ENCODE data around the gene GALNT18. TPM values are rescaled to one million over a fixed set of nuclear protein-coding genes. Genes with fewer than 3 reads are reported as not detected.

Gene GALNT18
- total RNA-seq, 2 donors from 2014 or later, result 29.4 to 105 TPM

DNA sequence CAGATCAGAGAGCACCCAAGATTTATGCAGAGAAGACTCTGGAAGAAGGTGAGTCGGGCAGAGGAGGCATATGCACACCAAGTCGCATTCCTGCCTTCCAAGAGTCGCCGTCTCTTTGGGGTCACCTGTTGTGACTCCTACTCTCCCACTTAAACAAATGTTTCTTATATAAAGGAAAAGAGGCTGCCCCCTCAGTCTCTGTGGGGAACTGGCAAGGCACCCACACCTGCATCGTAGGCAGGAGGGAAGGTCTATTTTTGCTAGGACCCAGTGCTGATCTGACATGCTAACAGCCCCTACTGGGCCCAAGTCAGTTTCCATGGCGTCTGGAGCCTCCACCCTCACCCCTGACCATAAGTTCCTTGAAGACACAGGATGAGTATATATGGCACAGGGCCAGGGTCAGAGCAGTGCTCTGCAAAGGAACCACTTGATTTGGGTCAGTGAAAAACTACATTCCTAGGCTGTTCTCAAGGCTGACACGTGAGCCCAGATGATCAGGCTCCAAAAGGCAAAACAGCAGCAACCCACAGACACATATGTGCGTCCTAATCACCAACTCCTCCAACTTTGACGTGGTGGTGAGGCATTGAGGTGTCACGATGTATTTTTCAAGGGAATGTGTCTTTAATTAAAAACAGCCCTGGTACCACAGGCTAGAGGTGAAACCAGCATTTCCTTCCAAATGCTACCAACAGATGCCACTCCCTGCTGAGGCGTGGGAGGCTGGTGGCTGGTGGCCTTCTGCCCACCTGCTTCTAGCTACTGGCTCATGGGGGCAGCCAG is 213.2 kb downstream of the GALNT18 start:
- Histone ChIP-seq H3K9me3 (no peaks in the 10 kb centered on the region), H3K4me3 (no peak overlapping the region), H3K27ac (no peak overlapping the region), H3K4me1 (replicated peaks) (peaks cover 5% of the 10 kb centered on the region), H3K36me3 (no peaks in the 10 kb centered on the region), H3K27me3 (replicated peaks; ENCODE audit: insufficient read depth) (no peaks in the 10 kb centered on the region)
- TF ChIP-seq POLR2A (IDR thresholded peaks at IDR 0.05) (no peak), POLR2AphosphoS5 (IDR thresholded peaks at IDR 0.05) (no peak)
- TF ChIP-seq, protein P1, sequence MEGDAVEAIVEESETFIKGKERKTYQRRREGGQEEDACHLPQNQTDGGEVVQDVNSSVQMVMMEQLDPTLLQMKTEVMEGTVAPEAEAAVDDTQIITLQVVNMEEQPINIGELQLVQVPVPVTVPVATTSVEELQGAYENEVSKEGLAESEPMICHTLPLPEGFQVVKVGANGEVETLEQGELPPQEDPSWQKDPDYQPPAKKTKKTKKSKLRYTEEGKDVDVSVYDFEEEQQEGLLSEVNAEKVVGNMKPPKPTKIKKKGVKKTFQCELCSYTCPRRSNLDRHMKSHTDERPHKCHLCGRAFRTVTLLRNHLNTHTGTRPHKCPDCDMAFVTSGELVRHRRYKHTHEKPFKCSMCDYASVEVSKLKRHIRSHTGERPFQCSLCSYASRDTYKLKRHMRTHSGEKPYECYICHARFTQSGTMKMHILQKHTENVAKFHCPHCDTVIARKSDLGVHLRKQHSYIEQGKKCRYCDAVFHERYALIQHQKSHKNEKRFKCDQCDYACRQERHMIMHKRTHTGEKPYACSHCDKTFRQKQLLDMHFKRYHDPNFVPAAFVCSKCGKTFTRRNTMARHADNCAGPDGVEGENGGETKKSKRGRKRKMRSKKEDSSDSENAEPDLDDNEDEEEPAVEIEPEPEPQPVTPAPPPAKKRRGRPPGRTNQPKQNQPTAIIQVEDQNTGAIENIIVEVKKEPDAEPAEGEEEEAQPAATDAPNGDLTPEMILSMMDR (IDR thresholded peaks at IDR 0.05), result no peak
- intact Hi-C loops (cut with DNase I), result loop anchor here (10.0 kb wide), 2 partner anchors 216 to 376 kb away; partner anchors contain the start of gene GALNT18
- no peak for DNase-seq (ENCODE audit: low spot score)
- 91% methylated on average over 11 of the region's 11 CpGs for WGBS

DNA sequence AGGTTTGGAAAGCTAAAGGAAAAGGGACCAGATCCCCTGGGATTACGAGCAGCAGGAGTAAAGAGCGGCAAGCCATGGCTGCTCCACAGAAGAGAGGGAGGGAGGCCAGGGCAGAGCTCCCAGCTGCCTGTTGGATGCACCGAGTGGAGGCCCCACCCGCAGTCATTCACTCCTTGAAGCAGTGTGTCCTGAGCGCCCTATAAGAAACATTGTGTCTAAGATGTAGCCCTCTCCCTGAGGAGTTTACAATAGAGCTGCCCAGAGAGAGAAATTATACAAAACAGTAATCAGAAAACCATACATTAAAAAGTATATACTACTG is 214.1 kb downstream of the GALNT18 start:
- no peaks in the 10 kb centered on the region for H3K9me3 ChIP-seq
- whole genome bisulfite sequencing, result 69% methylated on average over 5 of the region's 5 CpGs
- H3K27me3 ChIP-seq (replicated peaks; ENCODE audit: insufficient read depth), result no peaks in the 10 kb centered on the region
- intact Hi-C loops (cut with DNase I), result loop anchor here (10.0 kb wide), 2 partner anchors 217 to 377 kb away; partner anchors contain the start of gene GALNT18
- H3K27ac ChIP-seq, result no peak overlapping the region
- DNase-seq (ENCODE audit: low spot score), result no peak
- no peak for TF ChIP-seq POLR2AphosphoS5 (IDR thresholded peaks at IDR 0.05)
- TF ChIP-seq, protein P1 (IDR thresholded peaks at IDR 0.05), result no peak
- TF ChIP-seq POLR2A (IDR thresholded peaks at IDR 0.05), result no peak
- H3K4me3 ChIP-seq, result no peak overlapping the region
- no peaks in the 10 kb centered on the region for H3K36me3 ChIP-seq
- H3K4me1 ChIP-seq (replicated peaks), result no peaks in the 10 kb centered on the region

DNA sequence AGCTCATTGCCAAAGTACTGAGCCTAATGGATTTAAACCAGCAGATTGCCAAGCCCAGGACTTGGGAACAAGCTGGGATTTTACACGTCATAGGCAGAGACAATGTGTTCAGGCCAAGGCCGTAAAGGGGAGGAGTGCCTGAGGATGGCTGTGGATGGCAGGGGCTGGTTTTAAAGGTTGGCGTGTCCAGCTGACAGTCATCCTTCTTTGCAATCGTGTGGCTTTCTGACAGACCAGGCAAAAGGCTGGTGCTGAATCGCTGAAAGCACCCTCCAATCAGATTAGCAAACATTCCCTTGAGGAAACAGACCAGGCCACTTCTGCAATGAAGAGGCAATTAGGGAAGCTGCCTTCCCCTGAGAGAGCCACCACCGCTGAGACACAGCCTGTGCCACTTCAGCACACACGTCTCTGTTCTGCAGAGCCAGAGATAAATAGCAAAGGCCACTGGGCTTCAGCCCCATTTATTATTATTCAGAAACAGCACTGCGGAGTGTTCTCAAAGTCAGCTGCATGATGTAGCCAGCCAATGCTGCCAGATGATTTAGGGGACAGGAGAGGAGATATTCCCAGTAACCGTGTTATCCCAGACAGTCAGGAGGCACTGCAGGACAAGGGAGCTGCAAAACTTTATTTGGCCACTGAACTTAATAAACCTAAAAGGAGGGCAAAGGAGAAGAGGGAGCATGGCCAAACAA is 214.6 kb downstream of the GALNT18 start:
- Histone ChIP-seq H3K27me3 (replicated peaks; ENCODE audit: insufficient read depth) (no peaks in the 10 kb centered on the region), H3K27ac (no peak overlapping the region), H3K4me1 (replicated peaks) (no peaks in the 10 kb centered on the region), H3K4me3 (no peak overlapping the region), H3K9me3 (no peaks in the 10 kb centered on the region), H3K36me3 (no peaks in the 10 kb centered on the region)
- WGBS, result 36% methylated on average over 9 of the region's 9 CpGs
- DNase-seq (ENCODE audit: low spot score), result no peak
- intact Hi-C loops (cut with DNase I), result loop anchor here (10.0 kb wide), 2 partner anchors 218 to 378 kb away; partner anchors contain the start of gene GALNT18
- TF ChIP-seq POLR2AphosphoS5 (IDR thresholded peaks at IDR 0.05) (peak; percentile 11), POLR2A (IDR thresholded peaks at IDR 0.05) (no peak)
- TF ChIP-seq, protein P1 (IDR thresholded peaks at IDR 0.05), result peak in 1 of 4 experiments; percentile 16

DNA sequence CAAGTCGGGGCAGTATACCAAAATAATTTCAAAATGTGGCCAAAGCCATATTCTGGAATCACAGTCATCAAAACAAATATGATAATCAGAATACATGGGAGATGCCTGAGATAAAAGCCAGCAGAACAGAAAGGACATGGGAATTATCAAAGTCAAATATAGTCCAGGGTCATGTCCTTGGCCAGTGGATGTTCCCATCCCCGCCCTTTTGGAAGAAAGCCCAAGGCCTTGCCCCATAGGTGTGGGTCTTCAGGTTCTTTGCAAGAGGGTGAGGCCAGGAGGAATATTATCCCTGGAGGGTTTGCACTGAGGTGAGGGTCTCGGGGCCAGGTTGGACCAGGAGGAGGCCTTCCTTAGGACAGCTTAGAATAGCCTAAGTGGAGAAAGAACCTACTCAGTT is 215.2 kb downstream of the GALNT18 start:
- Histone ChIP-seq H3K4me3 (no peak overlapping the region), H3K9me3 (no peaks in the 10 kb centered on the region), H3K27ac (no peak overlapping the region), H3K36me3 (no peaks in the 10 kb centered on the region), H3K27me3 (replicated peaks; ENCODE audit: insufficient read depth) (no peaks in the 10 kb centered on the region), H3K4me1 (replicated peaks) (no peaks in the 10 kb centered on the region)
- no peak for DNase-seq (ENCODE audit: low spot score)
- TF ChIP-seq POLR2AphosphoS5 (IDR thresholded peaks at IDR 0.05) (no peak), POLR2A (IDR thresholded peaks at IDR 0.05) (no peak)
- TF ChIP-seq, protein P1 (IDR thresholded peaks at IDR 0.05), result no peak
- WGBS, result 79% methylated on average over 3 of the region's 3 CpGs
- intact Hi-C loops (cut with DNase I), result loop anchor here (10.0 kb wide), 2 partner anchors 218 to 378 kb away; partner anchors contain the start of gene GALNT18

Data from prostate gland (tissue), 2 donors.